HT-29 (cell line): Measurements from ENCODE around the gene WWOX. TPM values are rescaled to one million over a fixed set of nuclear protein-coding genes. Genes with fewer than 3 reads are reported as not detected.
"Not testable (repeated sequence)": the region's sequence is repeated elsewhere in the genome, so short reads cannot be mapped to it uniquely, and the experiment has no call there.

Experiments
- DNase-seq: peaks from one replicate; pipeline ENCODE4 v3.0.0-alpha.2; 2015; ENCODE audit warnings: low spot score
- total RNA-seq: library from RNA; depleted of rRNA; stranded (reverse); fragments of >200 nt; shearing (Covaris generic); gene quantifications from 2 replicates; pipeline ENCODE4 v1.2.3, GENCODE V29; 2014; rRNA removed

Gene WWOX
- total RNA-seq, result 20.4 and 27.3 TPM in 2 replicates

GRCh38 chr16:78099271-78100111 lies at the start of gene WWOX:
Gene WWOX, plus strand, starts transcription at chr16:78099654.
- peak; percentile 92 for DNase-seq

GRCh38 chr16:78050734-78051400 lies 48.6 kb upstream of the WWOX start:
- DNase-seq, result peak; percentile 79

- DNase-seq, result no peak
Observed at GRCh38 chr16:78057803-78058564, 41.5 kb upstream of the WWOX start.

GRCh38 chr16:78059806-78060205 lies 39.6 kb upstream of the WWOX start:
- not testable (repeated sequence) for DNase-seq

- DNase-seq, result no peak
Observed at GRCh38 chr16:78060295-78060694, 39.2 kb upstream of the WWOX start.

- no peak for DNase-seq
Observed at GRCh38 chr16:78060809-78061208, 38.6 kb upstream of the WWOX start.

GRCh38 chr16:78065319-78065718 lies 34.1 kb upstream of the WWOX start:
- DNase-seq, result no peak

- no peak for DNase-seq
Observed at GRCh38 chr16:78069913-78070312, 29.5 kb upstream of the WWOX start.

- DNase-seq, result no peak
Observed at GRCh38 chr16:78072275-78072674, 27.2 kb upstream of the WWOX start.

GRCh38 chr16:78075800-78076199 lies 23.7 kb upstream of the WWOX start:
- no peak for DNase-seq

- no peak for DNase-seq
Observed at GRCh38 chr16:78081341-78081740, 18.1 kb upstream of the WWOX start.

- DNase-seq, result no peak
Observed at GRCh38 chr16:78091419-78091818, 8.0 kb upstream of the WWOX start.

- DNase-seq, result no peak
Observed at GRCh38 chr16:78092758-78093157, 6.7 kb upstream of the WWOX start.

- peak; percentile 32 for DNase-seq
Observed at GRCh38 chr16:78094166-78094565, 5.3 kb upstream of the WWOX start.

GRCh38 chr16:78094998-78095397 lies 4.5 kb upstream of the WWOX start:
- no peak for DNase-seq

GRCh38 chr16:78096386-78096785 lies 3.1 kb upstream of the WWOX start:
- DNase-seq, result no peak

GRCh38 chr16:78097548-78097947 lies 1.9 kb upstream of the WWOX start:
- DNase-seq, result no peak

GRCh38 chr16:78098087-78098486 lies 1.4 kb upstream of the WWOX start:
- DNase-seq, result no peak

- no peak for DNase-seq
Observed at GRCh38 chr16:78098595-78099270, 721 bp upstream of the WWOX start.

GRCh38 chr16:78100112-78100467 lies 636 bp downstream of the WWOX start:
- peak; percentile 51 for DNase-seq

- no peak for DNase-seq
Observed at GRCh38 chr16:78102122-78102660, 2.7 kb downstream of the WWOX start.
